K562 (cell line): ENCODE data around the gene SEC22A. TPM values are rescaled to one million over a fixed set of nuclear protein-coding genes. Genes with fewer than 3 reads are reported as not detected.
A peak's percentile ranks its signal among the peaks of the same experiment; 100 is the strongest.

ENCODE experiments used
- EP300 ChIP-seq: IDR thresholded peaks from 2 replicates; pipeline ENCODE4 v1.6.1; 2012; ENCODE audit warnings: low read length, improper control_type of control experiment
- EP400 ChIP-seq: fragments of 450-650 bp; IDR thresholded peaks from 2 replicates; pipeline ENCODE4 v1.6.1; 2017; ENCODE audit warnings: antibody characterized with exemption, mild to moderate bottlenecking, moderate library complexity
- FOSL1 ChIP-seq: fragments of 200-800 bp; sonication (Bioruptor generic); conservative IDR thresholded peaks from 2 replicates; pipeline ENCODE4 v1.6.1; 2016; ENCODE audit warnings: missing genetic modification characterization, missing compliant biosample characterization
- LCOR ChIP-seq: sonication (generic); formaldehyde crosslinking; IDR thresholded peaks from 2 replicates; pipeline ENCODE4 v1.8.0; 2022; ENCODE audit warnings: mild to moderate bottlenecking, missing genetic modification reagents
- MTF1 ChIP-seq: fragments of 250-450 bp; sonication (Bioruptor Pico); IDR thresholded peaks from 2 replicates; pipeline ENCODE4 v1.9.0; 2021; ENCODE audit warnings: moderate library complexity, mild to moderate bottlenecking, inconsistent platforms, borderline replicate concordance
- MYNN ChIP-seq, 2 experiments: sonication (generic); formaldehyde crosslinking in 1 of 2; IDR thresholded peaks; 2 replicates each; pipeline versions ENCODE4 v1.5.0 to v1.6.1; 2016 to 2020; ENCODE audit warnings: antibody characterized with exemption in 1 of 2, missing genetic modification reagents in 1 of 2
- SMARCC2 ChIP-seq: fragments of 450-650 bp; IDR thresholded peaks from 2 replicates; pipeline ENCODE4 v1.6.1; 2017; ENCODE audit warnings: antibody characterized with exemption, moderate library complexity, mild to moderate bottlenecking, low read depth
- ZKSCAN1 ChIP-seq: fragments of 150-350 bp; IDR thresholded peaks from 2 replicates; pipeline ENCODE4 v1.6.1; 2016; ENCODE audit warnings: low read depth, low read length
- ZNF212 ChIP-seq: fragments of 450-650 bp; formaldehyde crosslinking; IDR thresholded peaks from 2 replicates; pipeline ENCODE4 v1.4.0; 2020; ENCODE audit warnings: mild to moderate bottlenecking
- polyA plus RNA-seq, 8 experiments: library from polyadenylated mRNA; depleted of rRNA in 4 of 8; stranded (reverse) in 5 of 8; unstranded in 3 of 8; fragments of >200 nt; fragmentation: Nextera tagmentation in 2 of 8; fragmentation: Illumina TruSeq in 1 of 8; extraction: Ambion mirVana in 2 of 8; extraction: Trizol in 1 of 8; gene quantifications; 2 replicates each; pipeline versions ENCODE4 v1.2.1 to v1.2.3, GENCODE V29; 2011 to 2014; ENCODE audit warnings: inconsistent platforms in 1 of 8, missing spikeins in 1 of 8
- total RNA-seq, 7 experiments: library from RNA; depleted of rRNA in 6 of 7; stranded (reverse); fragments of >200 nt in 6 of 7; fragmentation: Illumina TruSeq in 2 of 7; extraction: Trizol in 2 of 7; gene quantifications; 2 replicates each; pipeline versions ENCODE4 v1.2.1 to v1.2.3, GENCODE V29; 2011 to 2021; ENCODE audit warnings: low replicate concordance in 1 of 7
- TF ChIP-seq, protein P1 (sequence below): fragments of 200-800 bp; sonication (Bioruptor generic); IDR thresholded peaks from 2 replicates; pipeline ENCODE4 v1.6.1; 2016; ENCODE audit warnings: missing genetic modification characterization, missing compliant biosample characterization
- TF ChIP-seq, protein P2 (sequence below): fragments of 250-450 bp; sonication (Bioruptor Pico); IDR thresholded peaks from 2 replicates; pipeline ENCODE4 v1.4.0; 2020; ENCODE audit warnings: mild to moderate bottlenecking, moderate library complexity
- TF ChIP-seq, protein P3 (sequence below), 2 experiments: fragments of 450-650 bp in 1 of 2; sonication (generic) in 1 of 2; formaldehyde crosslinking in 1 of 2; IDR thresholded peaks in 1 of 2; conservative IDR thresholded peaks in 1 of 2; 2 replicates each; pipeline versions ENCODE4 v1.6.1 to v1.8.1; 2016 to 2023; ENCODE audit warnings: mild to moderate bottlenecking in 2 of 2, moderate library complexity in 2 of 2, inconsistent platforms in 1 of 2, missing genetic modification reagents in 1 of 2

Gene SEC22A
- total and polyA plus RNA-seq, 9 of the 15 experiments (the other 6 are each of a cell fraction or from before 2014, with no cell fraction given): 7.9 to 44.5 (median 20.5) TPM

DNA sequence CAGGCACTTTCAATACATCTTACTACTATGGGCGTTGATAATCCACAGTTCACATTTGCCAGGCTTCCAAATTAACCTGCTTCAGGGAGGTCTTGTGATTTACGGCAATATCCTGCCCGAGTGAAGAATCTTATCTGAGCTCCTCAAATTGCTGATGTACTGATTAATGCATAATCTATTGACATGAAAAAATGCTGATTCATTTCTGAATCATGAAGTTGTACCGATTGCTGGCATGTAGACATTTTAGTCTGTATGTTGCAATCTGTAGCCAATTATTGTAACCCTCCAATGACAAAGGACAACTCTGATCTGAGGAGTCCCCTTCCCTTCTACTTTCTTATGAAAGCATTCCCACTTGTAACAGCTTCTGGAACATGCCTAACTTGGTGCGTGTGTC lies 97.2 kb downstream of the SEC22A start (continued):
- TF ChIP-seq, protein P1, sequence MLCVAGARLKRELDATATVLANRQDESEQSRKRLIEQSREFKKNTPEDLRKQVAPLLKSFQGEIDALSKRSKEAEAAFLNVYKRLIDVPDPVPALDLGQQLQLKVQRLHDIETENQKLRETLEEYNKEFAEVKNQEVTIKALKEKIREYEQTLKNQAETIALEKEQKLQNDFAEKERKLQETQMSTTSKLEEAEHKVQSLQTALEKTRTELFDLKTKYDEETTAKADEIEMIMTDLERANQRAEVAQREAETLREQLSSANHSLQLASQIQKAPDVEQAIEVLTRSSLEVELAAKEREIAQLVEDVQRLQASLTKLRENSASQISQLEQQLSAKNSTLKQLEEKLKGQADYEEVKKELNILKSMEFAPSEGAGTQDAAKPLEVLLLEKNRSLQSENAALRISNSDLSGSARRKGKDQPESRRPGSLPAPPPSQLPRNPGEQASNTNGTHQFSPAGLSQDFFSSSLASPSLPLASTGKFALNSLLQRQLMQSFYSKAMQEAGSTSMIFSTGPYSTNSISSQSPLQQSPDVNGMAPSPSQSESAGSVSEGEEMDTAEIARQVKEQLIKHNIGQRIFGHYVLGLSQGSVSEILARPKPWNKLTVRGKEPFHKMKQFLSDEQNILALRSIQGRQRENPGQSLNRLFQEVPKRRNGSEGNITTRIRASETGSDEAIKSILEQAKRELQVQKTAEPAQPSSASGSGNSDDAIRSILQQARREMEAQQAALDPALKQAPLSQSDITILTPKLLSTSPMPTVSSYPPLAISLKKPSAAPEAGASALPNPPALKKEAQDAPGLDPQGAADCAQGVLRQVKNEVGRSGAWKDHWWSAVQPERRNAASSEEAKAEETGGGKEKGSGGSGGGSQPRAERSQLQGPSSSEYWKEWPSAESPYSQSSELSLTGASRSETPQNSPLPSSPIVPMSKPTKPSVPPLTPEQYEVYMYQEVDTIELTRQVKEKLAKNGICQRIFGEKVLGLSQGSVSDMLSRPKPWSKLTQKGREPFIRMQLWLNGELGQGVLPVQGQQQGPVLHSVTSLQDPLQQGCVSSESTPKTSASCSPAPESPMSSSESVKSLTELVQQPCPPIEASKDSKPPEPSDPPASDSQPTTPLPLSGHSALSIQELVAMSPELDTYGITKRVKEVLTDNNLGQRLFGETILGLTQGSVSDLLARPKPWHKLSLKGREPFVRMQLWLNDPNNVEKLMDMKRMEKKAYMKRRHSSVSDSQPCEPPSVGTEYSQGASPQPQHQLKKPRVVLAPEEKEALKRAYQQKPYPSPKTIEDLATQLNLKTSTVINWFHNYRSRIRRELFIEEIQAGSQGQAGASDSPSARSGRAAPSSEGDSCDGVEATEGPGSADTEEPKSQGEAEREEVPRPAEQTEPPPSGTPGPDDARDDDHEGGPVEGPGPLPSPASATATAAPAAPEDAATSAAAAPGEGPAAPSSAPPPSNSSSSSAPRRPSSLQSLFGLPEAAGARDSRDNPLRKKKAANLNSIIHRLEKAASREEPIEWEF: no peak
- TF ChIP-seq ZNF212 (no peak), LCOR (CRISPR knock-in tag) (no peak), MYNN (IDR thresholded peaks at IDR 0.05) (no peak), MYNN (CRISPR knock-in tag; IDR thresholded peaks at IDR 0.05) (no peak), MTF1 (CRISPR knock-in tag) (no peak), SMARCC2 (no peak), EP400 (no peak), FOSL1 (peak; percentile 71), ZKSCAN1 (no peak), EP300 (no peak)
- TF ChIP-seq, protein P2, sequence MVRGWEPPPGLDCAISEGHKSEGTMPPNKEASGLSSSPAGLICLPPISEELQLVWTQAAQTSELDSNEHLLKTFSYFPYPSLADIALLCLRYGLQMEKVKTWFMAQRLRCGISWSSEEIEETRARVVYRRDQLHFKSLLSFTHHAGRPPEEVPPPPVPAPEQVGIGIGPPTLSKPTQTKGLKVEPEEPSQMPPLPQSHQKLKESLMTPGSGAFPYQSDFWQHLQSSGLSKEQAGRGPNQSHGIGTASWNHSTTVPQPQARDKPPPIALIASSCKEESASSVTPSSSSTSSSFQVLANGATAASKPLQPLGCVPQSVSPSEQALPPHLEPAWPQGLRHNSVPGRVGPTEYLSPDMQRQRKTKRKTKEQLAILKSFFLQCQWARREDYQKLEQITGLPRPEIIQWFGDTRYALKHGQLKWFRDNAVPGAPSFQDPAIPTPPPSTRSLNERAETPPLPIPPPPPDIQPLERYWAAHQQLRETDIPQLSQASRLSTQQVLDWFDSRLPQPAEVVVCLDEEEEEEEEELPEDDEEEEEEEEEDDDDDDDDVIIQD: no peak
- TF ChIP-seq, protein P3, sequence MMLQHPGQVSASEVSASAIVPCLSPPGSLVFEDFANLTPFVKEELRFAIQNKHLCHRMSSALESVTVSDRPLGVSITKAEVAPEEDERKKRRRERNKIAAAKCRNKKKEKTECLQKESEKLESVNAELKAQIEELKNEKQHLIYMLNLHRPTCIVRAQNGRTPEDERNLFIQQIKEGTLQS (IDR thresholded peaks at IDR 0.05): peak; percentile 50; the same call in 1 of the 2 replicates
- TF ChIP-seq, protein P3 (CRISPR knock-in tag; conservative IDR thresholded peaks at IDR 0.05): no peak
- TF ChIP-seq, all 486 proteins: peak for 12
